HCT116 (cell line): ENCODE data around the gene RAD51AP2. TPM values are rescaled to one million over a fixed set of nuclear protein-coding genes. Genes with fewer than 3 reads are reported as not detected.
A peak's percentile ranks its signal among the peaks of the same experiment; 100 is the strongest.

Experiments used
- ATAC-seq: fragments of 200-7000 bp; cut with Tn5 transposase; 2 replicates; pipeline ENCODE4 v1.9.1; 2020; ENCODE audit warnings: mild to moderate bottlenecking, moderate library complexity
- BruUV-seq: library from RNA; stranded (reverse); fragments of 400-500 nt; replicated peaks from 2 replicates; lab custom pipeline; 2021; lab: Mats Ljungman, UMichigan
- CTCF ChIA-PET: fragments of 300-600 bp; sonication (Branson Sonifier 250); formaldehyde crosslinking; loops from one replicate; lab custom pipeline; 2021; ENCODE audit warnings: antibody characterized with exemption; lab: Charles Lee
- POLR2A ChIA-PET: fragments of 300-600, 350-600 bp; sonication (Branson Sonifier 250); formaldehyde crosslinking; loops from one replicate; lab custom pipeline; 2021; ENCODE audit warnings: antibody characterized with exemption; lab: Charles Lee
- RAD21 ChIA-PET, 2 experiments: fragments of 300-600 bp; sonication (Branson Sonifier 250); formaldehyde crosslinking; loops; one replicate each; lab custom pipeline; 2023; ENCODE audit warnings: low total read pairs in 2 of 2; ENCODE audit not compliant: uncharacterized antibody in 2 of 2, unreplicated experiment in 2 of 2, low non-redundant PET in 1 of 2; lab: Charles Lee
- DNase-seq: peaks from one replicate; pipeline ENCODE4 v3.0.0-alpha.2; 2010; ENCODE audit warnings: low read depth, low spot score
- H2AFZ ChIP-seq: fragments of 200-600 bp; shearing (Covaris generic), sonication (generic); 2 replicates; pipeline ENCODE4 v1.6.1; 2017; ENCODE audit warnings: low read depth, mixed run types, mixed read lengths, antibody characterized with exemption, low read length; ENCODE audit not compliant: poor library complexity, severe bottlenecking
- H3K27ac ChIP-seq: 2 replicates; pipeline ENCODE4 v1.5.1; 2012; ENCODE audit warnings: low read depth, low read length
- H3K27me3 ChIP-seq: fragments of 200-600 bp; sonication (generic); 2 replicates; pipeline ENCODE4 v1.6.1; 2016; ENCODE audit warnings: mixed run types, low read length, mixed read lengths; ENCODE audit not compliant: insufficient read depth
- H3K36me3 ChIP-seq, 2 experiments: fragments of 200-500 bp in 1 of 2; fragments of 200-600 bp in 1 of 2; sonication (Bioruptor generic) in 1 of 2; sonication (generic) in 1 of 2; 2 replicates each; pipeline versions ENCODE4 v1.5.1 to v1.6.1; 2014 to 2016; ENCODE audit warnings: low read length in 2 of 2, inconsistent platforms in 1 of 2, mixed read lengths in 1 of 2, mixed run types in 1 of 2; ENCODE audit not compliant: insufficient read depth in 2 of 2, control insufficient read depth in 1 of 2
- H3K4me1 ChIP-seq, 2 experiments: fragments of 200-600 bp in 1 of 2; sonication (generic) in 1 of 2; 2 replicates each; pipeline versions ENCODE4 v1.5.1 to v1.6.1; 2012 to 2017; ENCODE audit warnings: low read length in 2 of 2, inconsistent platforms in 1 of 2, mild to moderate bottlenecking in 1 of 2, mixed read lengths in 1 of 2, mixed run types in 1 of 2, moderate library complexity in 1 of 2; ENCODE audit not compliant: insufficient read depth in 2 of 2, control insufficient read depth in 1 of 2
- H3K4me2 ChIP-seq: fragments of 200-600 bp; sonication (generic); 2 replicates; pipeline ENCODE4 v1.6.1; 2017; ENCODE audit warnings: mixed run types, low read length, mixed read lengths
- H3K4me3 ChIP-seq, 2 experiments: fragments of 200-600 bp in 1 of 2; sonication (generic) in 1 of 2; replicated peaks in 1 of 2; 2 replicates each; pipeline ENCODE4 v1.5.1; 2011 to 2016; ENCODE audit warnings: low read length in 2 of 2, control low read depth in 1 of 2, low read depth in 1 of 2, mild to moderate bottlenecking in 1 of 2, mixed read lengths in 1 of 2, mixed run types in 1 of 2
- H3K79me2 ChIP-seq: fragments of 200-600 bp; sonication (generic); 2 replicates; pipeline ENCODE4 v1.6.1; 2017; ENCODE audit warnings: mild to moderate bottlenecking, mixed run types, low read length, moderate library complexity, mixed read lengths; ENCODE audit not compliant: insufficient read depth
- H3K9ac ChIP-seq: fragments of 200-600 bp; sonication (generic); 2 replicates; pipeline ENCODE4 v1.6.1; 2016; ENCODE audit warnings: low read length, mixed read lengths
- H3K9me2 ChIP-seq: fragments of 200-600 bp; sonication (generic), shearing (Covaris generic); 2 replicates; pipeline ENCODE4 v1.6.1; 2017; ENCODE audit warnings: mixed run types, mild to moderate bottlenecking, moderate library complexity; ENCODE audit not compliant: insufficient read depth
- H3K9me3 ChIP-seq, 2 experiments: fragments of 200-500 bp in 1 of 2; fragments of 200-600 bp in 1 of 2; sonication (Bioruptor generic) in 1 of 2; sonication (generic) in 1 of 2; 2 replicates each; pipeline ENCODE4 v1.6.1; 2014 to 2017; ENCODE audit warnings: low read length in 2 of 2, mixed read lengths in 2 of 2, inconsistent platforms in 1 of 2, low read depth in 1 of 2, mild to moderate bottlenecking in 1 of 2, mixed run types in 1 of 2, moderate library complexity in 1 of 2; ENCODE audit not compliant: control insufficient read depth in 1 of 2, insufficient read depth in 1 of 2
- H4K20me1 ChIP-seq: fragments of 200-600 bp; sonication (generic), shearing (Covaris generic); 2 replicates; pipeline ENCODE4 v1.6.1; 2017; ENCODE audit warnings: mixed run types, mild to moderate bottlenecking, moderate library complexity; ENCODE audit not compliant: insufficient read depth
- CEBPB ChIP-seq: IDR thresholded peaks from 2 replicates; pipeline ENCODE4 v1.6.1; 2012; ENCODE audit warnings: low read depth
- EGR1 ChIP-seq: IDR thresholded peaks from 2 replicates; pipeline ENCODE4 v1.6.1; 2012; ENCODE audit warnings: low read depth
- EZH2 ChIP-seq: fragments of 200-600 bp; sonication (generic); IDR thresholded peaks from 2 replicates; pipeline ENCODE4 v1.6.1; 2017; ENCODE audit warnings: antibody characterized with exemption, mixed run types
- EZH2phosphoT487 ChIP-seq: fragments of 200-600 bp; IDR thresholded peaks from 2 replicates; pipeline ENCODE4 v1.6.1; 2018; ENCODE audit warnings: antibody characterized with exemption, borderline replicate concordance
- POLR2A ChIP-seq: IDR thresholded peaks from 2 replicates; pipeline ENCODE4 v1.7.0; 2011; ENCODE audit warnings: borderline replicate concordance; ENCODE audit not compliant: insufficient read depth, insufficient read length; ENCODE audit errors: extremely low read depth
- RAD21 ChIP-seq: IDR thresholded peaks from 2 replicates; pipeline ENCODE4 v1.6.1; 2012; ENCODE audit warnings: low read depth, mild to moderate bottlenecking
- SIN3A ChIP-seq: IDR thresholded peaks from 2 replicates; pipeline ENCODE4 v1.6.1; 2012; ENCODE audit warnings: low read depth
- SRF ChIP-seq: IDR thresholded peaks from 2 replicates; pipeline ENCODE4 v1.6.1; 2012; ENCODE audit warnings: low read depth
- YY1 ChIP-seq: IDR thresholded peaks from 2 replicates; pipeline ENCODE4 v1.6.1; 2011; ENCODE audit warnings: low read length, low read depth, moderate library complexity, mild to moderate bottlenecking; ENCODE audit not compliant: insufficient replicate concordance; ENCODE audit errors: extremely low read depth
- ZBTB33 ChIP-seq: IDR thresholded peaks from 2 replicates; pipeline ENCODE4 v1.6.1; 2011; ENCODE audit warnings: mild to moderate bottlenecking, low read length, moderate library complexity; ENCODE audit not compliant: insufficient replicate concordance; ENCODE audit errors: extremely low read depth
- ZFX ChIP-seq: fragments of 450-650 bp; IDR thresholded peaks from 2 replicates; pipeline ENCODE4 v1.6.1; 2017
- ZNF274 ChIP-seq: fragments of 200-500 bp; sonication (Bioruptor generic); IDR thresholded peaks from 2 replicates; pipeline ENCODE4 v1.6.1; 2014; ENCODE audit warnings: mild to moderate bottlenecking, low read depth, low read length, inconsistent platforms
- intact Hi-C: fragments of 100-400 bp; cut with micrococcal nuclease; formaldehyde crosslinking; loops from 2 replicates; pipeline ENCODE4 v1.10.0; 2022
- total RNA-seq: library from RNA; stranded (reverse); gene quantifications from one replicate; pipeline ENCODE4 v1.2.1, GENCODE V29; 2021; ENCODE audit not compliant: unreplicated experiment

Gene RAD51AP2
- total RNA-seq, 1 experiment from 2014 or later, result 0.10 TPM

GRCh38 chr2:17540813-17541530 is 22.7 kb upstream of the RAD51AP2 start:
- no peaks in the 10 kb centered on the region for H4K20me1 ChIP-seq
- no peaks in the 10 kb centered on the region for H3K9me3 ChIP-seq
- peak overlapping the region; percentile 82 for H3K4me2 ChIP-seq
- H3K27ac ChIP-seq, result peak overlapping the region; percentile 58; the same call in 1 of the 2 replicates
- TF ChIP-seq EZH2 (no peak), POLR2A (no peak), RAD21 (no peak), YY1 (no peak), EGR1 (no peak), ZNF274 (no peak), ZFX (no peak), EZH2phosphoT487 (no peak), SRF (no peak), SIN3A (no peak), CEBPB (no peak), ZBTB33 (no peak)
- intact Hi-C loops, result loop anchor here (2.0 kb wide), 1 partner anchor 106 kb away; no protein-coding TSS in a partner anchor
- H3K4me3 ChIP-seq, result peak overlapping the region; percentile 47 to 65
- H3K9ac ChIP-seq, result peak overlapping the region; percentile 68
- ATAC-seq (no peak), DNase-seq (no peak)
- BruUV-seq, result TSS peak; percentile 57
- ChIA-PET RAD21 (interaction anchor here in 1 of 2 experiments (1.3 kb wide), 1 partner anchor 38 kb away, joined by 6 read pairs; no protein-coding TSS in a partner anchor), CTCF (interaction anchor here (1.8 kb wide), 1 partner anchor 130 kb away, joined by 6 read pairs; no protein-coding TSS in a partner anchor), POLR2A (interaction anchor here (0.7 to 1.6 kb wide), 5 partner anchors 8 to 49 kb away, joined by 3 to 7 read pairs (median 4); no protein-coding TSS in a partner anchor)
- H3K27me3 ChIP-seq, result no peaks in the 10 kb centered on the region
- peak overlapping the region; percentile 92 for H2AFZ ChIP-seq
- H3K9me2 ChIP-seq, result no peaks in the 10 kb centered on the region
- H3K79me2 ChIP-seq, result no peaks in the 10 kb centered on the region
- no peaks in the 10 kb centered on the region for H3K36me3 ChIP-seq
- peaks cover 10 to 57% of the 10 kb centered on the region in 2 experiments; a peak in 3 of 4 replicates for H3K4me1 ChIP-seq
